Suprapubic skin (tissue), 4 donors: Measurements from ENCODE around the gene SPAG8.

ENCODE experiments used
- CTCF ChIP-seq, 2 donors: fragments of 200-600 bp in 1 of 2; fragments of 450-650 bp in 1 of 2; sonication (generic) in 1 of 2; IDR thresholded peaks; one replicate each; pipeline ENCODE4 v1.5.1; 2016 to 2019; ENCODE audit warnings: antibody characterized with exemption in 2 of 2, mild to moderate bottlenecking in 1 of 2, moderate library complexity in 1 of 2
- EP300 ChIP-seq: sonication (generic); formaldehyde crosslinking; IDR thresholded peaks from one replicate; pipeline ENCODE4 v1.6.1; 2017; ENCODE audit warnings: antibody characterized with exemption
- POLR2A ChIP-seq, 2 donors: fragments of 450-650 bp; IDR thresholded peaks; one replicate each; pipeline ENCODE4 v1.6.1; 2017; ENCODE audit warnings: antibody characterized with exemption in 2 of 2, mild to moderate bottlenecking in 2 of 2, moderate library complexity in 2 of 2
- POLR2AphosphoS5 ChIP-seq, 3 donors: sonication (generic); formaldehyde crosslinking; IDR thresholded peaks; one replicate each; pipeline ENCODE4 v1.6.1; 2017; ENCODE audit warnings: antibody characterized with exemption in 3 of 3

GRCh38 chr9:35829084-35829763, 17.2 kb upstream of the SPAG8 start, which contains the start of gene TMEM8B:
- TF ChIP-seq CTCF (IDR thresholded peaks at IDR 0.05), result no peak
- TF ChIP-seq POLR2A (IDR thresholded peaks at IDR 0.05), result no peak
- TF ChIP-seq POLR2AphosphoS5 (IDR thresholded peaks at IDR 0.05), result no peak
- no peak for TF ChIP-seq EP300
